ENCODE measurements around the gene SEC16B.

The SEC16B gene

GRCh38 chr1:177897998-177898654 is 71.7 kb downstream of the SEC16B start:
- peak; percentile 90 for DNase-seq

- DNase-seq: peak; percentile 62
Observed at GRCh38 chr1:177897281-177897997, 72.4 kb downstream of the SEC16B start.

Data from NCI-H69 (cell line).